ENCODE measurements around the gene PDGFD.

GRCh38 chr11:104055596-104055995, 108.4 kb downstream of the PDGFD start:
- no peak for TF ChIP-seq ETS1 (IDR thresholded peaks at IDR 0.05)
- TF ChIP-seq POLR2AphosphoS5 (IDR thresholded peaks at IDR 0.05; ENCODE audit: low read depth): no peak
- TF ChIP-seq EZH2phosphoT487 (IDR thresholded peaks at IDR 0.05; ENCODE audit: unreplicated experiment): no peak
- TF ChIP-seq CTCF (conservative IDR thresholded peaks at IDR 0.05; ENCODE audit: low read depth in 2 of 2): no peak
- no peak for TF ChIP-seq CREB1 (CRISPR knock-in tag; IDR thresholded peaks at IDR 0.05; ENCODE audit: low read depth)
- TF ChIP-seq JUNB (IDR thresholded peaks at IDR 0.05; ENCODE audit: unreplicated experiment): no peak
- no peak for TF ChIP-seq NANOG (IDR thresholded peaks at IDR 0.05; ENCODE audit: borderline replicate concordance)
- TF ChIP-seq REST (IDR thresholded peaks at IDR 0.05; ENCODE audit: unreplicated experiment): no peak
- TF ChIP-seq EZH2 (IDR thresholded peaks at IDR 0.05; ENCODE audit: low read depth, unreplicated experiment): no peak
- no peak for TF ChIP-seq ZNF331 (CRISPR knock-in tag; IDR thresholded peaks at IDR 0.05; ENCODE audit: low read depth)
- no peak for TF ChIP-seq STAT1 (IDR thresholded peaks at IDR 0.05; ENCODE audit: unreplicated experiment)
- TF ChIP-seq ZNF114 (CRISPR knock-in tag; IDR thresholded peaks at IDR 0.05): no peak
